Neural progenitor cell (in vitro differentiated cells): ENCODE data around the gene TMEM266. TPM values are rescaled to one million over a fixed set of nuclear protein-coding genes. Genes with fewer than 3 reads are reported as not detected.
A peak's percentile ranks its signal among the peaks of the same experiment; 100 is the strongest.

Experiments used
- DNase-seq: peaks from one replicate; pipeline ENCODE4 v3.0.0-alpha.2; 2016; ENCODE audit warnings: low spot score
- H2AFZ ChIP-seq: fragments of 200-600 bp; sonication (generic); replicated peaks from 2 replicates; pipeline ENCODE4 v1.6.1; 2016; ENCODE audit warnings: antibody characterized with exemption
- H3F3A ChIP-seq: fragments of 200-600 bp; sonication (generic); 2 replicates; pipeline ENCODE4 v1.6.1; 2016; ENCODE audit warnings: antibody characterized with exemption, low read depth
- H3K27ac ChIP-seq: fragments of 200-600 bp; sonication (generic); 2 replicates; pipeline ENCODE4 v1.5.1; 2016; ENCODE audit warnings: mild to moderate bottlenecking
- H3K27me3 ChIP-seq: fragments of 200-600 bp; sonication (generic); 2 replicates; pipeline ENCODE4 v1.6.1; 2016; ENCODE audit warnings: mild to moderate bottlenecking, moderate library complexity
- H3K36me3 ChIP-seq: fragments of 200-600 bp; sonication (generic); 2 replicates; pipeline ENCODE4 v1.5.1; 2016
- H3K4me1 ChIP-seq: fragments of 200-600 bp; sonication (generic); 2 replicates; pipeline ENCODE4 v1.6.1; 2016; ENCODE audit warnings: mixed run types
- H3K4me2 ChIP-seq: fragments of 200-600 bp; sonication (generic); 2 replicates; pipeline ENCODE4 v1.6.1; 2016
- H3K4me3 ChIP-seq: fragments of 200-600 bp; sonication (generic); 2 replicates; pipeline ENCODE4 v1.5.1; 2016
- H3K79me2 ChIP-seq: fragments of 200-600 bp; sonication (generic); 2 replicates; pipeline ENCODE4 v1.6.1; 2016; ENCODE audit warnings: low read depth
- H3K9ac ChIP-seq: fragments of 200-600 bp; sonication (generic); 2 replicates; pipeline ENCODE4 v1.6.1; 2016
- H3K9me3 ChIP-seq: fragments of 200-600 bp; sonication (generic); 2 replicates; pipeline ENCODE4 v1.5.1; 2016; ENCODE audit warnings: low read depth
- H4K20me1 ChIP-seq: fragments of 200-600 bp; sonication (generic); 2 replicates; pipeline ENCODE4 v1.6.1; 2016; ENCODE audit warnings: low read depth
- H3K27ac Mint-ChIP-seq: 3 replicates; pipeline ENCODE4 v1.8.0; 2021; ENCODE audit warnings: mixed read lengths
- H3K27me3 Mint-ChIP-seq: 2 replicates; pipeline ENCODE4 v1.8.0; 2022; ENCODE audit warnings: low read depth, mild to moderate bottlenecking, inconsistent platforms, moderate library complexity, mixed read lengths; ENCODE audit not compliant: insufficient read depth
- H3K36me3 Mint-ChIP-seq: 3 replicates; pipeline ENCODE4 v1.8.0; 2021; ENCODE audit warnings: mixed read lengths
- H3K4me1 Mint-ChIP-seq: 3 replicates; pipeline ENCODE4 v1.8.0; 2021; ENCODE audit warnings: mixed read lengths
- H3K4me3 Mint-ChIP-seq: 3 replicates; pipeline ENCODE4 v1.8.0; 2021; ENCODE audit warnings: mild to moderate bottlenecking, moderate library complexity, mixed read lengths
- H3K9me3 Mint-ChIP-seq: 3 replicates; pipeline ENCODE4 v1.8.0; 2020; ENCODE audit warnings: mixed read lengths
- EZH2 ChIP-seq: fragments of 200-600 bp; sonication (generic); IDR thresholded peaks from 2 replicates; pipeline ENCODE4 v1.6.1; 2017; ENCODE audit warnings: antibody characterized with exemption, mild to moderate bottlenecking, moderate library complexity
- EZH2phosphoT487 ChIP-seq: fragments of 200-600 bp; sonication (generic); IDR thresholded peaks from 2 replicates; pipeline ENCODE4 v1.6.1; 2017; ENCODE audit warnings: antibody characterized with exemption
- total RNA-seq: library from RNA; depleted of rRNA; stranded (reverse); fragments of >200 nt; gene quantifications from 2 replicates; pipeline ENCODE4 v1.2.3, GENCODE V29; 2015; ENCODE audit warnings: low replicate concordance
- TF ChIP-seq, protein P1 (sequence below): fragments of 200-600 bp; sonication (generic); IDR thresholded peaks from 2 replicates; pipeline ENCODE4 v1.5.1; 2017; ENCODE audit warnings: antibody characterized with exemption, mild to moderate bottlenecking

Gene TMEM266
- total RNA-seq, 1 donor from 2014 or later, result 0.43 TPM

DNA sequence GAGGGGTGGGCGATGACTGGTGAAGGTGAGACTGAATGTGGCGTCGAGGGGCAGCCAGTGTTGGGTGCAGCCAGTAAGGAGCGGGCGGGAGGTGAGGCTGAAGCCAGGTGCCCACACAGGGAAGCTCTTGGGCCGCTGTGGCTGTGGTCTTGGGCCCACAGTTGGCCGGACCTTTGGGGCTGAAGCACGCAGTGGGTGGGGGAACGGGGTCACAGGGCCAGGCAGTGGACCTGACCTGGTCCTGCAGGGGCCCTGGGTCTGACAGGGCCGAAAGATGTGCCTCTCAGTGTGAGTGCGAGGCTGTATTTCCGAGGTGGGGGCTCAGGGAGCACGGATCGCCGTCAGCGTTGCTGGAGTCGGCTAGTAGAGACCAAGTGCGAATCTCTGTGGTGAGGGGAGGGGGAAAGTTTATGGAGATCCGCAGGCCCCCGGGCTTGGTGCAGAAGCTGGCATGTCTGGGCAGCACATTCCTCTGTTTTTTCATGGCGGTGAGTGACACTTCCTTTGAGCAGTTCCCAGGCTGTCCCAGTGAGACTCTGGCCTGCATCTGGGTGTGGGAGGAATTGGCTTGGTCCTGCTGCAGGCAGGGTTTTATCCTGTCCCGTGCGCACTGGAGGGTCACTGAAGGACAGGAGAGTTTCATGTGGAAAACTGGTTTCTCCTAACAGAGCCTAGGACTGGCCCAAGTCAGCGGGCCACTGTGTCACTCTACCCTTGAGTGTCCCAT is 100.8 kb downstream of the TMEM266 start:
- no peak overlapping the region for H3K4me3 Mint-ChIP-seq
- Histone ChIP-seq H3F3A (no peaks in the 10 kb centered on the region), H3K27me3 (no peaks in the 10 kb centered on the region), H3K4me2 (no peak overlapping the region), H3K9me3 (no peaks in the 10 kb centered on the region), H2AFZ (no peak overlapping the region), H4K20me1 (no peaks in the 10 kb centered on the region), H3K4me1 (no peaks in the 10 kb centered on the region), H3K36me3 (no peaks in the 10 kb centered on the region), H3K79me2 (no peaks in the 10 kb centered on the region), H3K27ac (no peak overlapping the region), H3K4me3 (no peak overlapping the region), H3K9ac (no peak overlapping the region)
- no peak overlapping the region for H3K27ac Mint-ChIP-seq
- H3K4me1 Mint-ChIP-seq, result peaks cover 14% of the 10 kb centered on the region
- H3K36me3 Mint-ChIP-seq, result no peaks in the 10 kb centered on the region
- TF ChIP-seq, protein P1, sequence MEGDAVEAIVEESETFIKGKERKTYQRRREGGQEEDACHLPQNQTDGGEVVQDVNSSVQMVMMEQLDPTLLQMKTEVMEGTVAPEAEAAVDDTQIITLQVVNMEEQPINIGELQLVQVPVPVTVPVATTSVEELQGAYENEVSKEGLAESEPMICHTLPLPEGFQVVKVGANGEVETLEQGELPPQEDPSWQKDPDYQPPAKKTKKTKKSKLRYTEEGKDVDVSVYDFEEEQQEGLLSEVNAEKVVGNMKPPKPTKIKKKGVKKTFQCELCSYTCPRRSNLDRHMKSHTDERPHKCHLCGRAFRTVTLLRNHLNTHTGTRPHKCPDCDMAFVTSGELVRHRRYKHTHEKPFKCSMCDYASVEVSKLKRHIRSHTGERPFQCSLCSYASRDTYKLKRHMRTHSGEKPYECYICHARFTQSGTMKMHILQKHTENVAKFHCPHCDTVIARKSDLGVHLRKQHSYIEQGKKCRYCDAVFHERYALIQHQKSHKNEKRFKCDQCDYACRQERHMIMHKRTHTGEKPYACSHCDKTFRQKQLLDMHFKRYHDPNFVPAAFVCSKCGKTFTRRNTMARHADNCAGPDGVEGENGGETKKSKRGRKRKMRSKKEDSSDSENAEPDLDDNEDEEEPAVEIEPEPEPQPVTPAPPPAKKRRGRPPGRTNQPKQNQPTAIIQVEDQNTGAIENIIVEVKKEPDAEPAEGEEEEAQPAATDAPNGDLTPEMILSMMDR, result no peak
- TF ChIP-seq EZH2phosphoT487 (no peak), EZH2 (no peak)
- no peak for DNase-seq
- H3K27me3 Mint-ChIP-seq, result peaks cover 3% of the 10 kb centered on the region
- H3K9me3 Mint-ChIP-seq, result no peaks in the 10 kb centered on the region

DNA sequence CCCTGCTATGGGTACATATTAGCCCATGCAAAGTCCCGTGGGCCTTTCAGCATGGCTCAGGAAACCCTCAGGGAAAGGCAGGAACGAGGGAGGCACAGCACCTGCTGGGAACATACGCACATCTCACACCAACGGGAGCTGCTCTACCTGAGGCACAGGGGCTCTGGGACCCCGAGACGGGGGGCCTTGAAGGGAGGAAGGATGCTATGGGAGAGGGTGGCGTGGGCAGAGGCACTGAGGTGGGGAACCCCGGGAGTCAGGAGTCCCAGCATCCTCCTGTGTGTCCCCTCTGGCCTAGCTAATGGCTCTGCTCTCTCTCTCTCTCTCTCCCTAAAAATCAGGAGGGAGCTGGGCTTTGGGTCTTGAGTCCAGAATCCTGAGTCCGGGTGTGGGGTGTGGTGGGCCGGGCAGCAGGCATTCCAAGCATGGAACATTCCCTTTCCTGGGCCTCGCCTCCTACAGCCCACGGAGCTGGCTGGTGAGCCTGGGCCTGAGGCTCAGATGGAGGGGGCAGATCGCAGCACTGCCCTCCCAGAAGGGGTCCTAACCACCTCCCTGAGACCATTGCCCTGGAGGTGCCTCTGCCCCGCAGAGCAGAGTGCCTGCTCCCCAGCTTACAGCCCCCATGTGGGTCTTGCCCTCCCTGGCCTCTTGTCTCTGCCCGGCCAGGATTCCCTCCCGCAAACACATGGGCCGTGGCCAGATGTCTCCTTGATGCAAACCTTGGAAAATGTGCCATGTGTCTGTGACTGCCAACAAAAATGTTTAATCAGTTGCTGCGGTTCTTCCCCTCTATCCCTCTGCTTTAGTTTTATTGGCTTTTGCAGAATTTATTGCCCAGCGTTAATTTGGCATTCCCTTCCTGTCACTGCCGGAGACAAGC is 101.6 kb downstream of the TMEM266 start:
- peak overlapping the region; percentile 58 for H3K4me3 Mint-ChIP-seq
- H3K9me3 ChIP-seq, result no peaks in the 10 kb centered on the region
- H3K4me2 ChIP-seq, result no peak overlapping the region
- H3K4me1 ChIP-seq, result no peaks in the 10 kb centered on the region
- DNase-seq, result no peak
- TF ChIP-seq EZH2 (no peak), EZH2phosphoT487 (no peak)
- TF ChIP-seq, protein P1, result no peak
- H3K9ac ChIP-seq, result no peak overlapping the region
- no peaks in the 10 kb centered on the region for H3K36me3 ChIP-seq
- H3F3A ChIP-seq, result no peaks in the 10 kb centered on the region
- no peaks in the 10 kb centered on the region for H4K20me1 ChIP-seq
- no peaks in the 10 kb centered on the region for H3K79me2 ChIP-seq
- H3K4me1 Mint-ChIP-seq, result peaks cover 14% of the 10 kb centered on the region
- H2AFZ ChIP-seq, result no peak overlapping the region
- no peaks in the 10 kb centered on the region for H3K36me3 Mint-ChIP-seq
- no peak overlapping the region for H3K4me3 ChIP-seq
- peaks cover 3% of the 10 kb centered on the region for H3K27me3 Mint-ChIP-seq
- H3K27me3 ChIP-seq, result no peaks in the 10 kb centered on the region
- H3K27ac ChIP-seq, result no peak overlapping the region
- H3K27ac Mint-ChIP-seq, result no peak overlapping the region
- no peaks in the 10 kb centered on the region for H3K9me3 Mint-ChIP-seq

DNA sequence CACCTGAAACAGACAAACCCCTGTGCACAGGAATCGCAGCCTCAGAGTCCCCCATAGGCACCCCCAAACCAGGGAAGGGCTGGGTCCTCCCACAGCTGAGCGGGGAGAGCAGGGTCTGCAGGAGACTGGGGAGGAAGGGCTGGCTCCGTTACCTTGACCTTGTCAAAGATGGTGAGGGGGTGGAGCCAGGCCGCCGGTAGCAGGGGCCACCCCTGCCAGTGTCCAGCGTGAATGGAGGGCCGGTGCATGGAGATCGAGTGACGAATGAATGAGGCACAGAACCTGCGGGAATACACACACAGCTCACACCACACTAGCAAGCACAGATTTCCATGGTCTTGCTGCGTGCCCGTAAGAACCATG is 102.2 kb downstream of the TMEM266 start:
- Histone ChIP-seq H3K27ac (no peak overlapping the region), H3K36me3 (no peaks in the 10 kb centered on the region), H3K27me3 (no peaks in the 10 kb centered on the region), H3K4me2 (no peak overlapping the region), H3K9me3 (no peaks in the 10 kb centered on the region), H3K4me3 (no peak overlapping the region), H4K20me1 (no peaks in the 10 kb centered on the region), H3K79me2 (no peaks in the 10 kb centered on the region), H3K9ac (no peak overlapping the region), H3K4me1 (no peaks in the 10 kb centered on the region), H3F3A (no peaks in the 10 kb centered on the region), H2AFZ (no peak overlapping the region)
- peak overlapping the region; percentile 58 for H3K4me3 Mint-ChIP-seq
- H3K9me3 Mint-ChIP-seq, result no peaks in the 10 kb centered on the region
- DNase-seq, result no peak
- H3K36me3 Mint-ChIP-seq, result no peaks in the 10 kb centered on the region
- H3K27me3 Mint-ChIP-seq, result peaks cover 5% of the 10 kb centered on the region
- H3K27ac Mint-ChIP-seq, result no peak overlapping the region
- H3K4me1 Mint-ChIP-seq, result peaks cover 14% of the 10 kb centered on the region
- TF ChIP-seq, protein P1, result no peak
- no peak for TF ChIP-seq EZH2phosphoT487
- no peak for TF ChIP-seq EZH2
